Lung (tissue), 12 donors: ENCODE measurements around the gene PSD. TPM values are rescaled to one million over a fixed set of nuclear protein-coding genes. Genes with fewer than 3 reads are reported as not detected.

Experiments used
- ATAC-seq: fragments of 200-7000 bp; cut with Tn5 transposase; one replicate; pipeline ENCODE4 v1.9.1; 2020; ENCODE audit warnings: moderate number of reproducible peaks; ENCODE audit not compliant: insufficient read depth, low FRiP score
- DNase-seq, 3 donors: peaks; one replicate each; pipeline ENCODE4 v3.0.0-alpha.2; 2013 to 2017
- H3K27ac ChIP-seq, 2 donors: one replicate each; pipeline ENCODE4 v1.5.1; 2013; ENCODE audit warnings: mild to moderate bottlenecking in 2 of 2, moderate library complexity in 2 of 2, control low read depth in 1 of 2, inconsistent platforms in 1 of 2, low read depth in 1 of 2, low read length in 1 of 2
- H3K27me3 ChIP-seq, 3 donors: one replicate each; pipeline ENCODE4 v1.5.1; 2013; ENCODE audit warnings: low read length in 2 of 3; ENCODE audit not compliant: control insufficient read depth in 3 of 3, insufficient read depth in 3 of 3
- H3K36me3 ChIP-seq, 4 donors: one replicate each; pipeline ENCODE4 v1.5.1; 2013; ENCODE audit warnings: low read length in 4 of 4, mild to moderate bottlenecking in 1 of 4, moderate library complexity in 1 of 4; ENCODE audit not compliant: control insufficient read depth in 4 of 4, insufficient read depth in 4 of 4
- H3K4me1 ChIP-seq, 5 donors: one replicate each; pipeline ENCODE4 v1.5.1; 2013; ENCODE audit warnings: low read length in 5 of 5, mild to moderate bottlenecking in 2 of 5, moderate library complexity in 1 of 5; ENCODE audit not compliant: control insufficient read depth in 5 of 5, insufficient read depth in 5 of 5
- H3K4me3 ChIP-seq: one replicate; pipeline ENCODE4 v1.5.1; 2013; ENCODE audit warnings: mild to moderate bottlenecking, control low read depth, moderate library complexity
- H3K9ac ChIP-seq, 2 donors: one replicate each; pipeline ENCODE4 v1.5.1; 2013; ENCODE audit warnings: low read length in 2 of 2, control low read depth in 1 of 2; ENCODE audit not compliant: insufficient read depth in 1 of 2
- H3K9me3 ChIP-seq, 4 donors: one replicate each; pipeline ENCODE4 v1.5.1; 2013; ENCODE audit warnings: low read length in 3 of 4, mild to moderate bottlenecking in 1 of 4, moderate library complexity in 1 of 4; ENCODE audit not compliant: control insufficient read depth in 4 of 4, insufficient read depth in 3 of 4
- WGBS, 2 donors: extraction: QIAGEN DNeasy Blood & Tissue Kit; methylation state at CpG; one replicate each; pipeline ENCODE4 v1.1.7; 2013; 5-methylcytosine and 5-hydroxymethylcytosine counted together
- polyA plus RNA-seq, 2 donors: library from polyadenylated mRNA; stranded (reverse); fragments of 200-250 nt; gene quantifications; one replicate each; pipeline ENCODE4 v1.2.1, GENCODE V29; 2013
- total RNA-seq, 2 donors: library from RNA; depleted of rRNA in 1 of 2; stranded (reverse); fragments of >200 nt in 1 of 2; gene quantifications; one replicate each; pipeline ENCODE4 v1.2.1, GENCODE V29; 2014 to 2021
- TF ChIP-seq, protein P1 (sequence below): IDR thresholded peaks from 2 replicates; pipeline ENCODE4 v1.5.1; 2012; ENCODE audit warnings: mild to moderate bottlenecking; ENCODE audit errors: control extremely low read depth, extremely low read depth
- donor health status: control.
- donor health status: control.
- donor health status: Bipolar disorder and iron deficiency.
- donor health status: healthy.
- donor health status: DM: yes; HTN: yes; CAD: no.

The PSD gene
- total and polyA plus RNA-seq, 4 donors: 1.1 to 5.3 (median 3.2) TPM

GRCh38 chr10:102413806-102414561 is 4.6 kb downstream of the PSD start:
- DNase-seq: no peak
- peaks cover 5 to 50% (median 10%) of the 10 kb centered on the region in 3 donors for H3K27me3 ChIP-seq
- WGBS, 2 donors: 79 to 87% methylated on average over 16 of the region's 16 CpGs

DNA sequence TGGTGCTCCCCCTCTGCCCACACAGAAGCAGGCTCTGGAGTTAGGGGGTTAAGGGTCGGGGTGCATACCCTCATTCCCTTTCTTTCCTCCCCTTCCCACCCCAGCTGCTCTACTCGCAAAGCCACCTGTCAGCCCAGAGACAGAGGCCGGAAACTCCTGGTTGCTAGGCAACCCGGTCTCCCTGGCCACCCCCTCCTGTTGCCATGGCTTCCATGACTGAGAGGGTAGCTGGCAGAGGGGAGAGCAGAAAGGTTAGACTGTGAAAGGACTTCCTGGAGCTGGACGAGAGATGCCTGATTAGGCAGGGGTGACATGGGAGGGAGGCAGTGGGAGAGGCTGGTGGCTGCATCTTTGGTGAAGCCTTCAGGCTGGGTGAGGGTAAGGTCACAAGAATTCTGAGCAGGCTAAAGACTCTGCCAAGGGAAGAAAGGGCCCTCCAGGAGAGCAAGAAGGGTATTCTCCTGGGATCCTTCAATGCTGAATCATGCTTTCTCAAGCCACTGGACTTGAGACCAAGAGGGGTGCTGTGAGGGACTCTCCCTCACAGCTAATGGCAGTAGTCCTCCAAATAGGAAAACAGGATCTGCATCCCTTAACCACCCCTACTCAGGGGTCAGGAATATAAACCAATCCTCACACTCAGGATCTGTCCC is 5.4 kb downstream of the PSD start:
- no peak for ATAC-seq

More at GRCh38 chr10:102413806-102414561, 4.6 kb downstream of the PSD start:
- H3K4me1 ChIP-seq: peaks cover 0 to 18% (median 10%) of the 10 kb centered on the region in 5 donors
- no peak overlapping the region for H3K9ac ChIP-seq
- H3K4me3 ChIP-seq: no peak overlapping the region
- H3K36me3 ChIP-seq: no peaks in the 10 kb centered on the region
- no peaks in the 10 kb centered on the region for H3K9me3 ChIP-seq
- H3K27ac ChIP-seq: no peak overlapping the region
- ATAC-seq: no peak
- TF ChIP-seq, protein P1, sequence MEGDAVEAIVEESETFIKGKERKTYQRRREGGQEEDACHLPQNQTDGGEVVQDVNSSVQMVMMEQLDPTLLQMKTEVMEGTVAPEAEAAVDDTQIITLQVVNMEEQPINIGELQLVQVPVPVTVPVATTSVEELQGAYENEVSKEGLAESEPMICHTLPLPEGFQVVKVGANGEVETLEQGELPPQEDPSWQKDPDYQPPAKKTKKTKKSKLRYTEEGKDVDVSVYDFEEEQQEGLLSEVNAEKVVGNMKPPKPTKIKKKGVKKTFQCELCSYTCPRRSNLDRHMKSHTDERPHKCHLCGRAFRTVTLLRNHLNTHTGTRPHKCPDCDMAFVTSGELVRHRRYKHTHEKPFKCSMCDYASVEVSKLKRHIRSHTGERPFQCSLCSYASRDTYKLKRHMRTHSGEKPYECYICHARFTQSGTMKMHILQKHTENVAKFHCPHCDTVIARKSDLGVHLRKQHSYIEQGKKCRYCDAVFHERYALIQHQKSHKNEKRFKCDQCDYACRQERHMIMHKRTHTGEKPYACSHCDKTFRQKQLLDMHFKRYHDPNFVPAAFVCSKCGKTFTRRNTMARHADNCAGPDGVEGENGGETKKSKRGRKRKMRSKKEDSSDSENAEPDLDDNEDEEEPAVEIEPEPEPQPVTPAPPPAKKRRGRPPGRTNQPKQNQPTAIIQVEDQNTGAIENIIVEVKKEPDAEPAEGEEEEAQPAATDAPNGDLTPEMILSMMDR: no peak

GRCh38 chr10:102412293-102412692 is 6.3 kb downstream of the PSD start:
- DNase-seq: no peak
- no peak for ATAC-seq
- TF ChIP-seq, protein P1: no peak
- Histone ChIP-seq H3K9ac (no peak overlapping the region), H3K36me3 (no peaks in the 10 kb centered on the region), H3K4me1 (peaks cover 0 to 31% (median 10%) of the 10 kb centered on the region in 5 donors), H3K27ac (no peak overlapping the region), H3K4me3 (no peak overlapping the region), H3K27me3 (peaks cover 5 to 41% (median 7%) of the 10 kb centered on the region in 3 donors), H3K9me3 (no peaks in the 10 kb centered on the region)
- 90 to 91% methylated on average over 9 to 10 of the region's 10 CpGs for WGBS, 2 donors

More for the DNA sequence above, 5.4 kb downstream of the PSD start:
- DNase-seq: no peak
- no peak overlapping the region for H3K9ac ChIP-seq
- peaks cover 0 to 23% (median 10%) of the 10 kb centered on the region in 5 donors for H3K4me1 ChIP-seq
- no peak overlapping the region for H3K27ac ChIP-seq
- peaks cover 5 to 46% (median 9%) of the 10 kb centered on the region in 3 donors for H3K27me3 ChIP-seq
- 16 to 20% methylated on average over 5 of the region's 5 CpGs for WGBS, 2 donors
- TF ChIP-seq, protein P1: no peak
- H3K9me3 ChIP-seq: no peaks in the 10 kb centered on the region
- H3K36me3 ChIP-seq: no peaks in the 10 kb centered on the region
- H3K4me3 ChIP-seq: no peak overlapping the region
